Keratinocyte (primary cell): ENCODE results near the gene PLD2.
"Not testable (repeated sequence)": the region's sequence is repeated elsewhere in the genome, so short reads cannot be mapped to it uniquely, and the experiment has no call there.

ENCODE experiments used
- EZH2 ChIP-seq: IDR thresholded peaks from one replicate; pipeline ENCODE4 v1.6.1; 2012; ENCODE audit warnings: inconsistent platforms, mild to moderate bottlenecking, low read length, moderate library complexity
- TF ChIP-seq, protein P1 (sequence below), 3 experiments: IDR thresholded peaks in 1 of 3; conservative IDR thresholded peaks in 1 of 3; optimal IDR thresholded peaks in 1 of 3; 2 replicates in 2 of 3; 3 replicates in 1 of 3; pipeline versions ENCODE3 to v1.5.1; 2011; ENCODE audit warnings: low read length in 3 of 3, mild to moderate bottlenecking in 3 of 3, moderate library complexity in 2 of 3, control low read depth in 1 of 3, inconsistent platforms in 1 of 3; ENCODE audit not compliant: insufficient read depth in 2 of 3; ENCODE audit errors: extremely low read depth in 1 of 3

DNA sequence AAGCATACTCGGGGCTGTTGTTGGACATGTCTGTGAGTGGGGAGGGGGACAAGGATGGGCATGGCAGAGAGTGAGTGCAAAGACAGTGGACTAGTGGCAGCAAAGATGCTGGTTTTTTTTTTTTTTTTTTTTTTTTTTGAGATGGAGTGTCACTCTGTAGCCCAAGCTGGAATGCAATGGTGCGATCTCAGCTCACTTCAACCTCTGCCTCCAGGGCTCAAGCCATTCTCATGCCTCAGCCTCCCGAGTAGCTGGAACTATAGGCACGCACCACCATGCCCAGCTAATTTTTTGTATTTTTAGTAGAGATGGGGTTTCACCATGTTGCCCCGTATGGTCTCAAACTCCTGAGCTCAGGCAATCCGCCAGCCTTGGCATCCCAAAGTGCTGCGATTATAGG, 50.4 kb downstream of the PLD2 start:
- TF ChIP-seq, protein P1, sequence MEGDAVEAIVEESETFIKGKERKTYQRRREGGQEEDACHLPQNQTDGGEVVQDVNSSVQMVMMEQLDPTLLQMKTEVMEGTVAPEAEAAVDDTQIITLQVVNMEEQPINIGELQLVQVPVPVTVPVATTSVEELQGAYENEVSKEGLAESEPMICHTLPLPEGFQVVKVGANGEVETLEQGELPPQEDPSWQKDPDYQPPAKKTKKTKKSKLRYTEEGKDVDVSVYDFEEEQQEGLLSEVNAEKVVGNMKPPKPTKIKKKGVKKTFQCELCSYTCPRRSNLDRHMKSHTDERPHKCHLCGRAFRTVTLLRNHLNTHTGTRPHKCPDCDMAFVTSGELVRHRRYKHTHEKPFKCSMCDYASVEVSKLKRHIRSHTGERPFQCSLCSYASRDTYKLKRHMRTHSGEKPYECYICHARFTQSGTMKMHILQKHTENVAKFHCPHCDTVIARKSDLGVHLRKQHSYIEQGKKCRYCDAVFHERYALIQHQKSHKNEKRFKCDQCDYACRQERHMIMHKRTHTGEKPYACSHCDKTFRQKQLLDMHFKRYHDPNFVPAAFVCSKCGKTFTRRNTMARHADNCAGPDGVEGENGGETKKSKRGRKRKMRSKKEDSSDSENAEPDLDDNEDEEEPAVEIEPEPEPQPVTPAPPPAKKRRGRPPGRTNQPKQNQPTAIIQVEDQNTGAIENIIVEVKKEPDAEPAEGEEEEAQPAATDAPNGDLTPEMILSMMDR (optimal IDR thresholded peaks at IDR 0.05 in 1 of 3, IDR thresholded peaks at IDR 0.05 in 1 of 3, conservative IDR thresholded peaks at IDR 0.05 in 1 of 3; ENCODE audit: extremely low read depth in 1 of 3, insufficient read depth in 2 of 3, low read length in 3 of 3), result not testable (repeated sequence)
- not testable (repeated sequence) for TF ChIP-seq EZH2
